Forelimb muscle (tissue), 1 donor: ENCODE results near the gene ZCCHC4. TPM values are rescaled to one million over a fixed set of nuclear protein-coding genes. Genes with fewer than 3 reads are reported as not detected.

Experiments used
- DNase-seq: peaks from one replicate; pipeline ENCODE4 v3.0.0-alpha.2; 2013; ENCODE audit warnings: low read depth
- polyA plus RNA-seq: library from polyadenylated mRNA; unstranded; fragments of 120-200 nt; gene quantifications from one replicate; pipeline ENCODE4 v1.2.1, GENCODE V29; 2013; ENCODE audit not compliant: insufficient read length

Gene ZCCHC4
- polyA plus RNA-seq, 1 donor = 13.3 TPM

GRCh38 chr4:25377572-25378436, 65.2 kb downstream of the ZCCHC4 start:
- no peak for DNase-seq

DNA sequence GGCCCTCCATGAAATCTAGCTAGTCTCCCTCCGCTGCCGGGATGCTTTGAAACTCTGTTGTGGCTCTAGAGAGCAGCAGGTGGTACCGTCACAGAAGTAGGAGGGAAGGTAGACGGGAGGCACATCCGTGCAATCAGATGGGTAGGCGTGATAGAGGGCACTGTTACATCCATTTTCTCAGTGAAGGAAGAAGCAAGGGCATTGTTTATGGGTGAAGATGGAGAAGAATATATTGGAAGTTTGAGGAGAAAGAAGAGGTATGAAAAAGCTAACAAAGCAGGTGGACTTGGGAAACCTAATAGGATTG, 65.8 kb downstream of the ZCCHC4 start:
- no peak for DNase-seq

- DNase-seq = no peak
These were observed 67.0 kb downstream of the ZCCHC4 start for GRCh38 chr4:25379591-25379990.

DNA sequence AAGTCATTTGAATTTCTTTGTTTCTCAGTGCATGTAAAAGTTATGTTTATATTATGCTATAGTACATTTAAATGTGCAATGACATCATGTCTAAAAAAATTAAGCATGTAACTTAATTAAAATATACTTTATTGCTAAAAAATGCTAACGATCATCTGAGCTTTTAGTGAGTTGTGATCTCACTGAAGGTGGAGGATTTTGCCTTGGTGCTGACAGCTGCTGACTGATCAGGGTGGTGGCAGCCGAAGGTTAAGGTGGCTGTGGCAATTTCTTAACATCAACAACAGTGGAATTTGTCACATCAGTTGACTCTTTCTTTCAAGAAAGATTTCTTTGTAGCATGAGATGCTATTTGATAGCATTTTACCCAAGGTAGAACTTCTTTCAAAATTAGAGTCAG, 71.1 kb downstream of the ZCCHC4 start:
- no peak for DNase-seq

DNA sequence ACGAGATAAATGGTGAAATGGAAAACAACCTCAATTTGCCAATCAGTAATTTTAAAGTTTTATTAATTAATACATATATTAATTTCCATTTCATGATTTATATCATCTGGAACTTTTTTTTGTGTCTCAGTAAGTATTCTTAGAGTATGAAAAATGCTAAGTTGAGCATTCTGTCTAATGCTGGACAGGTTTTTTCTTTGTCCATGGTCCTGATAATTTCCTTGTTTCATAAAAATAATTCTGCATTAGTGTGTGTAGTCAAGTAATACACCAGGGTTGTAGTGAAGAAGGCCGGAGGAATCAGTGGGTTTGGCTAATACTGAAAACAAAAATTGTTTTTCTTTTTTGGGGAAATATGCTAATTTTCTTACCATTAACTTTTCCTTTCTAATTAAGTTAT, 74.4 kb downstream of the ZCCHC4 start:
- DNase-seq = no peak

GRCh38 chr4:25397305-25397704, 84.7 kb downstream of the ZCCHC4 start:
- no peak for DNase-seq

- no peak for DNase-seq
These were observed 86.9 kb downstream of the ZCCHC4 start for GRCh38 chr4:25399510-25399909.

DNA sequence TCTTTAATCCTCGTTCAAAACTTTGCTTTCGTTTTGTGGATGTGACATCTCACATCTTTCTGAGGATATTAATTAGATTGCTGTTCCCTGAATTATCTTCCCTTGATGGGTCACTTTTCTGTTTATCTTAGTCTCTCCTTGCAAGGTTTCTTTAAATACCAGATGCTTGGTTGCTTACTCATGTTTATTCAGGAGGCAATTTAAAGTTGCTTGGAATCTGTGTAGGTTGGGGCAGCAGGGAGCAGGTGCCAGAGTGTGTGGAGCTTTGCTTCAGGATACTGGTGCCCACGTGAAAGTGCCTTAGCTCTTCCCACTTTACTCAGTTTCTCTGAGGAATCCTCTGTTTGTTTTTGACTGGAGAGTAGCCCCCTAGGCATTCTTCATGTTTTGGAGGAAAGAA, 88.5 kb downstream of the ZCCHC4 start:
- no peak for DNase-seq

GRCh38 chr4:25402521-25402920, 89.9 kb downstream of the ZCCHC4 start:
- DNase-seq = no peak

DNA sequence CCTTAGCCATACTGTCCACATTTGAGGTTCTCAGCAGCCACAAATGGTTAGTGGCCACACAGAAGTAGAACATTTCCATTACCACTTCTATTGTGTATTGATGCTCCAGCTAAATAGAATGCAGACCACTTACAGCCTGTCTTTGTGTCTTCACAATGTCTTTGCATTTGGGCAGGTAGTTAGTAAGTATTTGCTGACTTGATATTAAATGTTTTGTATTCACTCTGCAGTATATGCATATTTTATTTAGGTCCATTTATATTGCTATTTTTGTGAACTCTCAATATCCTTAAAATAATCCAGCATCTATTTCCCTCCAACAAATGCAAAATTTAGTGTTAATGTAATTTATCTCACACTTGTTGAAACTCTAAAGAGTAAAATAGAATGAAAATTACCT, 91.1 kb downstream of the ZCCHC4 start:
- no peak for DNase-seq

DNA sequence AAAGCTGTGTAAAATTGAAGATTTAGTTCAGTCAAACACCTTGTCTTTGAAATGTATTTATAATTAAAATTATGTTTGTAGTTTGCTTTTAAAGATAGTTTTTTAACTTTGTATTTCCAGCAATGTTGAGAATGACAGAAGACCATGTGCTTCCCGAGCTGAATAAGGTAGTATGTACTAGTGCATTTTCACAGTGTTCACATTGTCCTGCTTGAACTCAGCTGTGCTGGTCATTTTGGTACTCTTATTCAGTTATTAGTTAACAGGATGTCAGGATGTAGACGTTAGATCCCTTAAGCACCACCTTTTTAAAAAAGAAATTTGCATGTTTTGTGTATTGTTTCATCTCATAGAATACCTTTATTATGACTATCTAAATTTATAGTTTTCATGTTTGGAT, 92.9 kb downstream of the ZCCHC4 start:
- DNase-seq = no peak

DNA sequence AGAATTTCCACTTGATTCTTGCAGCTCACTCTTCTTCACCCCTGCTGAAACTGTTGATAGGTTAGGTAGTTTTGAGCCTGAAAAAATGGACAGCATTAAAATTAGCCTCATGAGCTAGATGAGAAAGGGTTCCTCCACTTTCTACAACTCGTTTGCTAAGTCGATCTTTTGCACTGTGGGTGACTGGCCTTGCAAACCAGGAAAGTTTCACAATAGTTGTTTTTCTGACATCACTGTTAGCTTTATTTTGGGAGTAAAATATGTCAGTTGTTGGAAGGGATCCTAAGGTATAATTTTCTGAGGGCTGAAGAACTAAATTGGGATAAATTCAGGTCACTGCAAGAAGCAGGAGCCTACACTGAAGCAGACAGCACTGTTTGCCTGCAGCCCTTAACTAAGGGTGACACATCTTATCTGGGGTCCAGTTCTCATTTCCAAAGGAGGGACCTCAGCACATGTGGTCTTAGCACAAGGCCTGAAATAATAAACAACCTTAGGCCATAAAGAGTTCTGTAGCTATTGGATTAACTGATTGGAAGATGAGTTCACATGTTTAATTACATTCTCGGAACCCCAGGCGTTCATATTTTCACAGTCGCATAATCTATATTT, 93.6 kb downstream of the ZCCHC4 start:
- DNase-seq = no peak

- DNase-seq = no peak
These were observed 98.4 kb downstream of the ZCCHC4 start for GRCh38 chr4:25410820-25411529.

- DNase-seq = no peak
These were observed 100.7 kb downstream of the ZCCHC4 start for GRCh38 chr4:25413261-25413660.

GRCh38 chr4:25417014-25417413, 104.4 kb downstream of the ZCCHC4 start:
- DNase-seq = no peak

Other genes with a start within 250 kb of the ZCCHC4 start
- gene SEPSECS, start 152.3 kb upstream of the ZCCHC4 start, polyA plus RNA-seq = 10.2 TPM
- gene PI4K2B, start 78.7 kb upstream of the ZCCHC4 start, polyA plus RNA-seq = 8.4 TPM
- gene ANAPC4, start 64.5 kb downstream of the ZCCHC4 start, polyA plus RNA-seq = 30.3 TPM